DND-41 (cell line): ENCODE data around the gene IFNLR1.
"Not testable (repeated sequence)": the region's sequence is repeated elsewhere in the genome, so short reads cannot be mapped to it uniquely, and the experiment has no call there.

Experiments
- ATAC-seq: fragments of 200-7000 bp; cut with Tn5 transposase; 3 replicates; pipeline ENCODE4 v1.9.1; 2021; ENCODE audit warnings: low read depth; ENCODE audit not compliant: insufficient read depth
- DNase-seq: peaks from one replicate; pipeline ENCODE4 v3.0.0-alpha.2; 2020
- H2AFZ ChIP-seq: 2 replicates; pipeline ENCODE4 v1.6.0; 2012; ENCODE audit warnings: low read depth, low read length
- H3K27ac ChIP-seq: 2 replicates; pipeline ENCODE4 v1.5.1; 2012; ENCODE audit warnings: low read length, inconsistent platforms
- H3K27me3 ChIP-seq: fragments of 200-600 bp; sonication (generic); 2 replicates; pipeline ENCODE4 v1.6.0; 2012; ENCODE audit warnings: low read length, mild to moderate bottlenecking, inconsistent platforms; ENCODE audit not compliant: insufficient read depth, poor library complexity
- H3K36me3 ChIP-seq: 2 replicates; pipeline ENCODE4 v1.5.1; 2012; ENCODE audit warnings: low read length, inconsistent platforms; ENCODE audit not compliant: insufficient read depth
- H3K4me1 ChIP-seq: 2 replicates; pipeline ENCODE4 v1.5.1; 2012; ENCODE audit warnings: mild to moderate bottlenecking, low read length; ENCODE audit not compliant: insufficient read depth
- H3K4me2 ChIP-seq: 2 replicates; pipeline ENCODE4 v1.6.0; 2012; ENCODE audit warnings: mild to moderate bottlenecking, moderate library complexity, low read length, inconsistent platforms; ENCODE audit not compliant: insufficient read depth
- H3K4me3 ChIP-seq, 2 experiments: fragments of 200-600 bp in 1 of 2; shearing (Covaris generic) in 1 of 2; 2 replicates each; pipeline ENCODE4 v1.5.1; 2012 to 2016; ENCODE audit warnings: inconsistent platforms in 2 of 2, low read length in 2 of 2, mild to moderate bottlenecking in 2 of 2, low read depth in 1 of 2, moderate library complexity in 1 of 2
- H3K79me2 ChIP-seq: 2 replicates; pipeline ENCODE4 v1.6.0; 2012; ENCODE audit warnings: low read length, inconsistent platforms; ENCODE audit not compliant: insufficient read depth
- H3K9ac ChIP-seq: 2 replicates; pipeline ENCODE4 v1.6.0; 2012; ENCODE audit warnings: low read depth, mild to moderate bottlenecking, inconsistent platforms, low read length, moderate library complexity
- H3K9me3 ChIP-seq: 2 replicates; pipeline ENCODE4 v1.5.1; 2012; ENCODE audit warnings: low read length, moderate library complexity, mild to moderate bottlenecking, inconsistent platforms; ENCODE audit not compliant: insufficient read depth, severe bottlenecking
- H4K20me1 ChIP-seq: 2 replicates; pipeline ENCODE4 v1.6.0; 2012; ENCODE audit warnings: low read length; ENCODE audit not compliant: insufficient read depth
- EZH2 ChIP-seq: IDR thresholded peaks from 3 replicates; pipeline ENCODE4 v1.6.1; 2012; ENCODE audit warnings: borderline replicate concordance, low read depth, mild to moderate bottlenecking, moderate library complexity, low read length, inconsistent platforms; ENCODE audit not compliant: severe bottlenecking
- TF ChIP-seq, protein P1 (sequence below): IDR thresholded peaks from 2 replicates; pipeline ENCODE4 v1.5.1; 2012; ENCODE audit warnings: borderline replicate concordance, low read length, moderate library complexity, mild to moderate bottlenecking; ENCODE audit not compliant: poor library complexity, severe bottlenecking; ENCODE audit errors: extremely low read depth

The IFNLR1 gene

DNA sequence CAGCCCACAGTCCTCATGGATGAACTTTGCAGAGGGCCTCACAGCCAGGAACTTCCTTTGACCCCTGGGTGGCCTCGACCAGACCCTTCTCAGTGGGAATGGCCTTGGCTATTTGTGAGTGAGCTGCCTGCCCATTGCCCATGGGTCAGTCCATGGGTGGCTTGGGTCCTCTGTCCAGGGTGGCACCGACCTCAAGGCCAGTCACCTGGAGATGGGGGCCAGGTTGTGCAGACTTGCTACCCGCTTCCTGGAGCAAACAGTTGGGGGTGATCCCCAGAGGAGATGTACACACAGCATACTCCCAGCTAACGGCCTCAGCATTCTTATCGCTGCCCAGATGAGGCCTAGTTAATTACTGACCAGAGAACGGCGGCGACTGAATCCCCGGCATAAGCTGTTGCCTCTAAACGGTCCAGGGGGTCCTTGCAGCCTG, 23.1 kb upstream of the IFNLR1 start:
- Histone ChIP-seq H3K4me3 (no peak overlapping the region), H3K4me2 (no peak overlapping the region), H3K27ac (no peak overlapping the region), H3K27me3 (no peaks in the 10 kb centered on the region), H4K20me1 (peaks cover 9% of the 10 kb centered on the region), H2AFZ (no peak overlapping the region), H3K4me1 (no peaks in the 10 kb centered on the region), H3K36me3 (no peaks in the 10 kb centered on the region), H3K9ac (no peak overlapping the region), H3K79me2 (no peaks in the 10 kb centered on the region), H3K9me3 (peaks cover 2% of the 10 kb centered on the region)
- no peak for ATAC-seq
- DNase-seq, result no peak
- TF ChIP-seq EZH2, result no peak
- TF ChIP-seq, protein P1, sequence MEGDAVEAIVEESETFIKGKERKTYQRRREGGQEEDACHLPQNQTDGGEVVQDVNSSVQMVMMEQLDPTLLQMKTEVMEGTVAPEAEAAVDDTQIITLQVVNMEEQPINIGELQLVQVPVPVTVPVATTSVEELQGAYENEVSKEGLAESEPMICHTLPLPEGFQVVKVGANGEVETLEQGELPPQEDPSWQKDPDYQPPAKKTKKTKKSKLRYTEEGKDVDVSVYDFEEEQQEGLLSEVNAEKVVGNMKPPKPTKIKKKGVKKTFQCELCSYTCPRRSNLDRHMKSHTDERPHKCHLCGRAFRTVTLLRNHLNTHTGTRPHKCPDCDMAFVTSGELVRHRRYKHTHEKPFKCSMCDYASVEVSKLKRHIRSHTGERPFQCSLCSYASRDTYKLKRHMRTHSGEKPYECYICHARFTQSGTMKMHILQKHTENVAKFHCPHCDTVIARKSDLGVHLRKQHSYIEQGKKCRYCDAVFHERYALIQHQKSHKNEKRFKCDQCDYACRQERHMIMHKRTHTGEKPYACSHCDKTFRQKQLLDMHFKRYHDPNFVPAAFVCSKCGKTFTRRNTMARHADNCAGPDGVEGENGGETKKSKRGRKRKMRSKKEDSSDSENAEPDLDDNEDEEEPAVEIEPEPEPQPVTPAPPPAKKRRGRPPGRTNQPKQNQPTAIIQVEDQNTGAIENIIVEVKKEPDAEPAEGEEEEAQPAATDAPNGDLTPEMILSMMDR, result no peak

DNA sequence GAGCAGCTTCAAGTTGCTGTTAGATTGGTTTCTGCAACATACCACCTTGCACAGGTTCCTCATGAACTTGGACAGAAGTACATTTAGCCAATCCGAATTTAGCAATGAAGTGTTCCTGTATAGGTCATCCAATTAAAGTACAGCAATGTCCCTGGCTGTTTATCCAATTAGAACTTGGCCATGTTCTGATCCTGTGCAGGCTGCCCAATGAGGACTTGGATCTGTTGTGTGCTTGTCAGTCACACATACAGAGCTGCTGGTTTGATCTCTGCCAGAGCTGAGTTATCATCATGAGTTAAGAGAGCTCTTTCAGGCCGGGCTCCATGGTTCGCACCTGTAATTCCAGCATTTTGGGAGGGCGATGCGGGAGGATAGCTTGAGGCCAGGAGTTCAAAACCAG, 22.0 kb upstream of the IFNLR1 start:
- Histone ChIP-seq H3K27ac (no peak overlapping the region), H3K9ac (no peak overlapping the region), H3K4me2 (no peak overlapping the region), H3K36me3 (no peaks in the 10 kb centered on the region), H3K9me3 (peaks cover 2% of the 10 kb centered on the region), H3K4me3 (no peak overlapping the region), H2AFZ (no peak overlapping the region), H3K27me3 (no peaks in the 10 kb centered on the region), H3K4me1 (no peaks in the 10 kb centered on the region), H4K20me1 (peaks cover 9% of the 10 kb centered on the region), H3K79me2 (no peaks in the 10 kb centered on the region)
- TF ChIP-seq, protein P1, result no peak
- TF ChIP-seq EZH2, result no peak
- no peak for DNase-seq
- no peak for ATAC-seq

- DNase-seq (no peak), ATAC-seq (no peak)
- H3K9ac ChIP-seq, result no peak overlapping the region
- no peak overlapping the region for H3K27ac ChIP-seq
- TF ChIP-seq EZH2, result no peak
- TF ChIP-seq, protein P1, result no peak
- H3K4me3 ChIP-seq, result no peak overlapping the region
- H4K20me1 ChIP-seq, result peaks cover 9% of the 10 kb centered on the region
- no peaks in the 10 kb centered on the region for H3K79me2 ChIP-seq
- H3K4me1 ChIP-seq, result no peaks in the 10 kb centered on the region
- H3K9me3 ChIP-seq, result peaks cover 2% of the 10 kb centered on the region
- no peaks in the 10 kb centered on the region for H3K36me3 ChIP-seq
- H3K4me2 ChIP-seq, result no peak overlapping the region
- no peak overlapping the region for H2AFZ ChIP-seq
- no peaks in the 10 kb centered on the region for H3K27me3 ChIP-seq
Observed at GRCh38 chr1:24207709-24208108, 20.6 kb upstream of the IFNLR1 start.

GRCh38 chr1:24207395-24207687, 20.3 kb upstream of the IFNLR1 start:
- not testable (repeated sequence) for ATAC-seq, H3K79me2 ChIP-seq, H3K27me3 ChIP-seq, H2AFZ ChIP-seq, H3K27ac ChIP-seq, H3K4me2 ChIP-seq, H4K20me1 ChIP-seq, DNase-seq, H3K4me1 ChIP-seq, H3K4me3 ChIP-seq, H3K9me3 ChIP-seq, H3K36me3 ChIP-seq, H3K9ac ChIP-seq
